ENCODE measurements around the gene ABCB9. TPM values are rescaled to one million over a fixed set of nuclear protein-coding genes. Genes with fewer than 3 reads are reported as not detected.

The ABCB9 gene
- total RNA-seq, 4 donors from 2014 or later: 0.40 to 15.3 (median 9.2) TPM

DNA sequence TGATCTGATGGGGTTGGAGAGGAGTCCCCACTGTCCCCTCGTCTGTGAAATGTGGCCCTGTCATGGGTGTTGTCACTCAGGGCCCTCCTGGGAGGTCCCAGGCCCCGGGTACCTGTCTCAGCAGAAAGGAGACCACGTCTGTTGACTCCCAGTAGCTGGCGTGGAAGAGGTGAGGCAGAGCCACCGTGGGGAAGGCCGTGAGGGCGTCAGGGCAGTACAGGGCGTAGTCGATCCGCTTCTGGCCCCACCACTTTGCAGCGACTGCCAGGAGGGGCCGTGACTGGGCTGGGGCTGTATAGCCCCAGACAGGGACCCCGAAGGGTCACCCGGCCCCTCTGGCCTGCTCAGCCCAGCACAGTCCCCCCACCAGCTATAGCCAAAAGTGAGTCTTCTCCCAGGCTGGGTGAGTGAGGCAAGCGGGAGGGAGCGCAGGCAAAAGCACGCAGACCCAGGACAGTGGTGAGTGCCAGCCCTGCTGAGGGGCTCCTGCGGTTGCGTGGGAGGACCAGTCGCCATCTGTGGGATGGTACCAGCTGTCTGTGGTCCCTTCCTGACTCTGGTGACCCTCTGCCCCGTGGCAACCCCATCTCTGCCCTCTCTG lies 22.4 kb upstream of the ABCB9 start:
- no peak overlapping the region for H3K27ac ChIP-seq
- no peak for TF ChIP-seq EP300 (IDR thresholded peaks at IDR 0.05; ENCODE audit: low read depth)
- no peak for TF ChIP-seq CTCF (IDR thresholded peaks at IDR 0.05)
- no peak for TF ChIP-seq POLR2A (IDR thresholded peaks at IDR 0.05)
- TF ChIP-seq POLR2AphosphoS5 (IDR thresholded peaks at IDR 0.05): no peak
- no peaks in the 10 kb centered on the region for H3K27me3 ChIP-seq
- H3K4me3 ChIP-seq: no peak overlapping the region
- H3K36me3 ChIP-seq: peaks cover 0 to 7% (median 0%) of the 10 kb centered on the region in 4 donors
- intact Hi-C loops (cut with DNase I; ENCODE audit: low total_unique reads) (no loop called here), in situ Hi-C loops (cut with MboI; ENCODE audit: low pct_ligation_motif_present in 1 of 4, low pct_unique_long_range_greater_than_20kb in 1 of 4, low sequenced_read_pairs in 3 of 4) (no loop called here)
- H3K4me1 ChIP-seq: peaks cover 5 to 15% (median 12%) of the 10 kb centered on the region in 4 donors
- no peaks in the 10 kb centered on the region for H3K9me3 ChIP-seq
- DNase-seq: no peak
- 86% methylated on average over 20 of the region's 21 CpGs; no CpG with 5 or more reads in 1 of the 2 donors for WGBS, 2 donors (ENCODE audit: low coverage in 1 of 2)

DNA sequence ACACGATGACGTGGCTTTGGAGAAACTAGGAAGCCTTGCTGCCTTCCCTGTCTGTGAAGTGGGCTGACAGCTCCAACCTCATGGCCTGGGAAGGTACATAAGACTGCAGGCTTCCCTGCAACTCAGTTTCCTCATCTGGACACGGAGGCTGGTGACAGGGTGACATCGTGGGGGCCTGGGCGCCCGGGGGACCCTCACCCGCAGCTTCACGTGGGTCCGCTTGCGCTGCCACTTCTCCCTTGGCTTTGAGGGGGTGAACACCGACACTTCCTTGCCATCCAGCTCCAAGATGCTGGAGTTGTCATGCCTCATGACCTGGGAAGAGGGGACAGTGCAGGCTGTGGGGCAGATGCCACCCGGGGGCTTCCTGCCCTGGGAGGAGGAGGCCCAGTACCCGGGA lies 21.8 kb upstream of the ABCB9 start:
- intact Hi-C loops (cut with DNase I; ENCODE audit: low total_unique reads) (no loop called here), in situ Hi-C loops (cut with MboI; ENCODE audit: low pct_ligation_motif_present in 1 of 4, low pct_unique_long_range_greater_than_20kb in 1 of 4, low sequenced_read_pairs in 3 of 4) (no loop called here)
- Histone ChIP-seq H3K27me3 (no peaks in the 10 kb centered on the region), H3K9me3 (no peaks in the 10 kb centered on the region), H3K36me3 (peaks cover 0 to 7% (median 0%) of the 10 kb centered on the region in 4 donors), H3K4me1 (peaks cover 8 to 22% (median 15%) of the 10 kb centered on the region in 4 donors), H3K27ac (no peak overlapping the region), H3K4me3 (no peak overlapping the region)
- no peak for TF ChIP-seq POLR2AphosphoS5 (IDR thresholded peaks at IDR 0.05)
- no peak for TF ChIP-seq POLR2A (IDR thresholded peaks at IDR 0.05)
- TF ChIP-seq CTCF (IDR thresholded peaks at IDR 0.05): no peak
- TF ChIP-seq EP300 (IDR thresholded peaks at IDR 0.05; ENCODE audit: low read depth): no peak
- WGBS, 2 donors (ENCODE audit: low coverage in 1 of 2): 89% methylated on average over 13 of the region's 13 CpGs; no CpG with 5 or more reads in 1 of the 2 donors
- no peak for DNase-seq

DNA sequence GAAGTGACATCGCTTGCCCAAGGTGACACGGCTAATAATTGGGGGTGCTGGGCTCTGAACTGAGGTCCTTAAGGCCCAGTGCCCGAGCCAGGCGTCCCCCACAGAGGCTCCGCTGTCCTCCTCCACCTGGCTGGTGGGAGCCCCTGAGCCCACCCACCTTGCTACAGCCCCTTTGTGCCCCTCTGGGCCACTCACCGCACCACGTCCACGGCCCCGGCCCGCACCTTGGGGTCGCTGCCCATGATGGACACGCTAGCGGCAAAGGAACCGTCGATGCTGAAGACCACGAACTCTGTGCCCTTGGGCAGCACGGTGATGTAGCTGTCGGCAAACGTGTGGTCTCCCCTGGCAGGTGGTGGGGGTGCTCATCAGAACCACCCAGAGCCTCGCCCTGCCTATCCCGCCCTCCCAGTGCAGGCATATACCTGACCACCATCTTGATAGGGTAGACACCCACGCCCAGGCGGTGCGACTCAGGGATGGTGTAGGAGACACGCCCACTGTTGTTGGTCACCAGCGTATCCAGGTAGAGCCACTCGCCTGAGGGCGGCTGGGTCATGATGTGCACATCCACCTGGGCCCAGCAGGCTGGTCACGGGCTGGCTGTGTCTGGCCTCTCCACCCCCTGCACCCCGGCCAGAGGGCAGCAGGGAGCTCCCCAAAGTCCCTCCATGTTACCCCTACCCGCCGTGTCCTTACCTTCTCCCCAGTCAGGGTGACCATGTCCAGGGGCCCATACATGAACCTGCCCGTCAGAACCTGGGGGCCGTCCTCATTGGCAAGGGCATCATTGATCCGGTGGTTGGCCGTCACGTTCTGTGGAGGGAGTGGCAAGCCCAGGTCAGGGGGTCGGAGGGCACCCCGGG lies 21.1 kb upstream of the ABCB9 start:
- in situ Hi-C loops (cut with MboI; ENCODE audit: low pct_ligation_motif_present in 1 of 4, low pct_unique_long_range_greater_than_20kb in 1 of 4, low sequenced_read_pairs in 3 of 4) (no loop called here), intact Hi-C loops (cut with DNase I; ENCODE audit: low total_unique reads) (no loop called here)
- Histone ChIP-seq H3K4me1 (peaks cover 8 to 28% (median 20%) of the 10 kb centered on the region in 4 donors), H3K4me3 (no peak overlapping the region), H3K27ac (no peak overlapping the region), H3K27me3 (no peaks in the 10 kb centered on the region), H3K36me3 (peaks cover 0 to 7% (median 0%) of the 10 kb centered on the region in 4 donors), H3K9me3 (no peaks in the 10 kb centered on the region)
- DNase-seq: no peak
- TF ChIP-seq CTCF (IDR thresholded peaks at IDR 0.05) (no peak), EP300 (IDR thresholded peaks at IDR 0.05; ENCODE audit: low read depth) (no peak), POLR2A (IDR thresholded peaks at IDR 0.05) (no peak), POLR2AphosphoS5 (IDR thresholded peaks at IDR 0.05) (no peak)
- WGBS, 2 donors (ENCODE audit: low coverage in 1 of 2): 92% methylated on average over 29 of the region's 39 CpGs; no CpG with 5 or more reads in 1 of the 2 donors

GRCh38 chr12:122986258-122986871 lies 20.1 kb upstream of the ABCB9 start:
- H3K36me3 ChIP-seq: peaks cover 0 to 7% (median 0%) of the 10 kb centered on the region in 4 donors
- H3K9me3 ChIP-seq: no peaks in the 10 kb centered on the region
- in situ Hi-C loops (cut with MboI; ENCODE audit: low pct_ligation_motif_present in 1 of 4, low pct_unique_long_range_greater_than_20kb in 1 of 4, low sequenced_read_pairs in 3 of 4): no loop called here
- no peak overlapping the region for H3K4me3 ChIP-seq
- TF ChIP-seq POLR2A (IDR thresholded peaks at IDR 0.05) (no peak), EP300 (IDR thresholded peaks at IDR 0.05; ENCODE audit: low read depth) (no peak), CTCF (IDR thresholded peaks at IDR 0.05) (no peak), POLR2AphosphoS5 (IDR thresholded peaks at IDR 0.05) (no peak)
- DNase-seq: no peak
- H3K27ac ChIP-seq: no peak overlapping the region
- H3K27me3 ChIP-seq: no peaks in the 10 kb centered on the region
- 95% methylated on average over 29 of the region's 40 CpGs; no CpG with 5 or more reads in 1 of the 2 donors for WGBS, 2 donors (ENCODE audit: low coverage in 1 of 2)
- intact Hi-C loops (cut with DNase I; ENCODE audit: low total_unique reads): no loop called here
- peaks cover 17 to 37% (median 29%) of the 10 kb centered on the region in 4 donors for H3K4me1 ChIP-seq
